GM12891 (cell line): ENCODE data around the gene SLC17A9.

Experiments used
- POLR2A ChIP-seq: IDR thresholded peaks from 2 replicates; pipeline ENCODE4 v1.6.1; 2011; ENCODE audit warnings: low read depth, low read length, control low read depth
- POLR2AphosphoS5 ChIP-seq: IDR thresholded peaks from 2 replicates; pipeline ENCODE4 v1.6.1; 2011; ENCODE audit warnings: low read depth, low read length, control low read depth
- SPI1 ChIP-seq: IDR thresholded peaks from 2 replicates; pipeline ENCODE4 v1.6.1; 2011; ENCODE audit warnings: low read depth, low read length, control low read depth

DNA sequence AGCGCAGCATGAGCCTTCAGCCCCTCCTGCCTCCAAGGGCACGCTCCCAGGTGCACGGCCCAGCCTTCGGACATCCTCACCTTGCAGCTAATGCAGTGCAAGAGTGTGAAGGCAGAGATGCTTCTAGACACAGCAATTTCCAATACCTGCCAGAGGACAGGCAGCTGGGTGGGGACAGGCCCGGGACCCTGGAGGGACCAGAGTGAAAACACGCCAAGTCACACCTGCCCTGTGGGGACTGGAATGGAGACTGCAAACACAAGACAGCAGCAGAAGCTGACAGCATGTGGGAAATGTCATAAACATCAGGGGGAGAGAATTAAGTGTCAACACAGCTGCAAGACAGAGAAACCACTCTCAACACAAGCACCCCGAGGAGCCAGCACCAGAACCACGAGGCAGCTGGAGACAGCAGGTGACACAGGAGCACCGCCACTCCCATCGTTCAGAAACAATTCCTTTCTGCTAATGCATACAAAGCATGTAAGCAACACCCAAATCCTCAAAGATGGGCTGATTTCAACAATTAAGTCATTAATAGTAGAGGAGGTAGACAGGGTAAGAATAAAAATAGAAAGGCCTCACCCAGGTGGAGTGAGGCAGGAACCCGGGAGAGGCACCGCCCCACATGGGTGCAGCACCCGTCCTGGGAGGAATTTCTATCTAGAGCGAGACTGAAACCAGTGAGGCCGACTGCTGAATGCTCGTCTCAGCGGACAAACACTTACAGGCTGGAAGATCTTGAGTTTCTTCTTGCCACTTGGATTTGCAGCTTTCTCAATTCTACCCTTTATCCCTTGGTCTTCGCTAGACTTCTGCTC is 43.3 kb upstream of the SLC17A9 start:
- TF ChIP-seq POLR2A (peak; percentile 21; the same call in 1 of the 2 replicates), POLR2AphosphoS5 (no peak), SPI1 (no peak)
